Measurements from ENCODE around the gene SALL1.

Gene SALL1

DNA sequence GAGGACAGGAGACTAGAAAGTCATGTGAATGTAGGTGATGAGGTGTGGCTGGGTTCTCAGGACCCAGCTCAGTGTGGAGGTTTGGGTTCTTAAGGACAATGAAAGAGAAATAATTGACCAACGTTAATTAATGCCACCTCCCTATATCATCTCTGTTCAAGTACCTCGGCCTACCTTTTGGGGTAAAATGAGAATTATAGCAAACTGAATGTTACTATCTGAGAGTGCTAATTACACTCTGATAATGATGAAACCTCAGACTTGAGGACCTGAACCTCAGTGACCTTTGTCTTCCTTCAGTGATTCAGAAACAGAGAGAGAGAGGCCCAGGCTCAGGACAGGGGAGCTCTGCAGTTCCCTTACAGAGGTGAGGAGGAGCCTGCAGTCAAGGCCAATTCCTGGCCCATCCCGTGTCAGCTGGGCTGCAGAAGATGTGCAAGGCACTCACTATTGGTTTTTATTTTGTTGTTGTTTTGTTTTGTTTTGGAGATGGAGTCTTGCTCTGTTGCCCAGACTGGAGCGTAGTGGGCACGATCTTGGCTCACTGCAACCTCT, 57.3 kb downstream of the SALL1 start:
- no peak overlapping the region for H3K27ac Mint-ChIP-seq
- no peaks in the 10 kb centered on the region for H3K9me3 Mint-ChIP-seq
- peaks cover 9% of the 10 kb centered on the region for H3K27me3 Mint-ChIP-seq (ENCODE audit: low read depth)
- no peak overlapping the region for H3K4me3 Mint-ChIP-seq
- H3K36me3 Mint-ChIP-seq (ENCODE audit: low read depth): no peaks in the 10 kb centered on the region
- H3K4me1 Mint-ChIP-seq (ENCODE audit: low read depth): no peaks in the 10 kb centered on the region
